ENCODE results near the gene MARCHF9.

MARCHF9 gene

GRCh38 chr12:57806677-57807076 is 51.8 kb downstream of the MARCHF9 start:
- DNase-seq = no peak

- DNase-seq = no peak
These were observed 52.4 kb downstream of the MARCHF9 start for GRCh38 chr12:57807285-57807684.

GRCh38 chr12:57808351-57808750 is 53.4 kb downstream of the MARCHF9 start:
- no peak for DNase-seq

- DNase-seq = no peak
These were observed 54.5 kb downstream of the MARCHF9 start for GRCh38 chr12:57809425-57809824.

All from right hindlimb (tissue), 1 donor.